Kidney glomerular epithelial cell (primary cell): Measurements from ENCODE around the gene ACOX2.

Experiments used
- DNase-seq: peaks from one replicate; lab custom pipeline; 2025; lab: John Stamatoyannopoulos, UW

ACOX2 gene

GRCh38 chr3:58471025-58471887 is 65.7 kb downstream of the ACOX2 start:
- DNase-seq: peak; percentile 73

GRCh38 chr3:58470363-58471024 is 66.5 kb downstream of the ACOX2 start:
- no peak for DNase-seq

GRCh38 chr3:58469096-58469495 is 67.9 kb downstream of the ACOX2 start:
- no peak for DNase-seq

DNA sequence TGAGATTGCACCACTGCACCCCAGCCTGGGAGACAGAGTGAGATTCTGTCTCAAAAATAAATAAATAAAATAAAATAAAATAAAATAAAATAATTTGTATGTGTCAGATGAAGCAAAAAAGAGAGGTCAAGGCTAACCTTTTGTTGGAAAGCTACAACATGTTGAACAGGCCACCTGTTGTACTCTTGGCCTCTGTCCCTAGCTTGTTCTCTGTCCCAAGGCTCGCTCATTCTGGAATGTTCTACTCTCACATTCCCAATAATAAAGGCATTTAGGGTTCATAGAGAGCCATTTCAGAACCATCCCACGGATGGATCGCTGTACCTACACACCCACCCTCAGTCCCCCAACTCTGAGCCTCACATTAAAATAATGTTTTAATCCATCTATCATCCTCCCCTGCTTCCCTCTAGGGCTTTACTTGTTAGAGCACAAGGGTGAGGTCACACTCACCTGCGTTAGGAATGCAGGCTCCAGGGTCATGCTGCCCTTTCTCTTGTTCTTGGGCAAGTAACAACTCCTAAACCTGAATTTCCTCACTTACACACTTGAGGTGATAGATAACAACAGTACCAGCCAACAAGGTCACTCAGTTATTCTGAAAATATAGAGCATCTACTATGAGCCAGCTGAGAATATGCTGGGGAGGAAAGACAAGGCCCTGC is 70.0 kb downstream of the ACOX2 start:
- DNase-seq: no peak

DNA sequence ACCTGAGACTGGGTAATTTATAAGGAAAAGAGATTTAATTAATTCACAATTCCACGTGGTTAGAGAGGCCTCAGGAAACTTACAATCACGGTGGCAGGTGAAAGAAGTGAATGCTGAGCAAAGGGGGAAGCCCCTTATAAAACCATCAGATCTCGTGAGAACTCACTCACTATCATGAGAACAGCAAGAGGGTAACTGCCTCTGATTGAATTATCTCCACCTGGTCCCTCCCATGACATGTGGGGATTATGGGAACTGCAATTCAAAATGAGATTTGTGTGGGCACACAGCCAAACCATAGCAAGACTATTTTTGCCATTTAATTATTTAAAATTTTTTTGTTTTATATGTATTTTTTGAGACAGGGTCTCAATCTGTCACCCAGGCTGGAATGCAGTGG is 72.1 kb downstream of the ACOX2 start:
- no peak for DNase-seq

DNA sequence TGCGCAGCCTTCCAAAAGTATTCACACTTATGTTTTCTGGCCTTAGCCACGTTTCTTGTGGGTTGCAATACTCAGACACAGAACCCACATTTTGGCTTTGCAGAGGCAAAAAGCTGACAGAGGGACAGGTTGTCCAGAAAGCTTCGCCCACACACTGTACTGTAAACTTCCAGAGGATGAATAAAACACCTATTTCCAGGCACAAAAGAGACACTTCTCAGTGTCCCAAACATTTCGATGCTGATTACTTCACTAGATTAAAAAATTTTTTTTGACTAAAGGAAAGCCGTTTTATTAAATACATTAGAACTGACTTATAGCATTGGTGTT is 73.1 kb downstream of the ACOX2 start:
- DNase-seq: no peak

GRCh38 chr3:58463181-58463941 is 73.6 kb downstream of the ACOX2 start:
- DNase-seq: peak; percentile 63

GRCh38 chr3:58462829-58463180 is 74.2 kb downstream of the ACOX2 start:
- DNase-seq: no peak

DNA sequence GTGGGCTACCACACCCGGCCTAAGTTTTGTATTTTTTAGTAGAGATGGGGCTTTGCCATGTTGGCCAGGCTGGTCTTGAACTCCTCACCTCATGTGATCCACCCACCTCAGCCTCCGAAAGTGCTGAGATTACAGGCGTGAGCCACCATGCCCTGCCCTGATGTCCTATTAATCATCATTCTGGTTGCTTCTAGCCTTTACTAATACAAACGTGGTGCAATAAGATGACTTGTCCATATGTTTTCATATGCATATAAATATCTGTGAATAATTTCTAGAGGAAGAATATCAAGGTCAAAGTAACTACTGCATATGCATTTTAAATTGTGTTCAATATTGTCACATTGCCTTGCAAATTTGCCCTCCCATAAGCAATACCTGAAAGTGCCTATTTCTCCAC is 77.8 kb downstream of the ACOX2 start:
- DNase-seq: no peak
